Subcutaneous abdominal adipose tissue (tissue), 5 donors: ENCODE data around the gene FMNL3.
"Not testable (repeated sequence)": the region's sequence is repeated elsewhere in the genome, so short reads cannot be mapped to it uniquely, and the experiment has no call there.

Experiments
- H3K27ac ChIP-seq: one replicate; pipeline ENCODE4 v1.7.0; 2013; ENCODE audit warnings: low read depth, mild to moderate bottlenecking, inconsistent platforms, low read length, moderate library complexity
- H3K27me3 ChIP-seq, 5 donors: one replicate each; pipeline ENCODE4 v1.7.0; 2013; ENCODE audit warnings: low read length in 5 of 5, inconsistent platforms in 1 of 5; ENCODE audit not compliant: control insufficient read depth in 5 of 5, insufficient read depth in 4 of 5
- H3K36me3 ChIP-seq, 5 donors: one replicate each; pipeline ENCODE4 v1.7.0; 2013; ENCODE audit warnings: low read length in 5 of 5; ENCODE audit not compliant: control insufficient read depth in 5 of 5, insufficient read depth in 5 of 5
- H3K4me1 ChIP-seq, 5 donors: one replicate each; pipeline ENCODE4 v1.7.0; 2013; ENCODE audit warnings: low read length in 5 of 5, mild to moderate bottlenecking in 3 of 5, moderate library complexity in 1 of 5; ENCODE audit not compliant: control insufficient read depth in 5 of 5, insufficient read depth in 5 of 5
- H3K4me3 ChIP-seq, 5 donors: one replicate each; pipeline ENCODE4 v1.7.0; 2013; ENCODE audit warnings: low read length in 5 of 5, low read depth in 1 of 5
- H3K9ac ChIP-seq, 5 donors: one replicate each; pipeline ENCODE4 v1.7.0; 2013; ENCODE audit warnings: low read length in 5 of 5, mild to moderate bottlenecking in 4 of 5, moderate library complexity in 3 of 5
- H3K9me3 ChIP-seq, 5 donors: one replicate each; pipeline ENCODE4 v1.7.0; 2013; ENCODE audit warnings: low read length in 5 of 5; ENCODE audit not compliant: control insufficient read depth in 5 of 5
- donor health status: healthy.
- donor health status: healthy.
- donor health status: healthy.
- donor health status: healthy.
- donor health status: healthy.

Gene FMNL3

DNA sequence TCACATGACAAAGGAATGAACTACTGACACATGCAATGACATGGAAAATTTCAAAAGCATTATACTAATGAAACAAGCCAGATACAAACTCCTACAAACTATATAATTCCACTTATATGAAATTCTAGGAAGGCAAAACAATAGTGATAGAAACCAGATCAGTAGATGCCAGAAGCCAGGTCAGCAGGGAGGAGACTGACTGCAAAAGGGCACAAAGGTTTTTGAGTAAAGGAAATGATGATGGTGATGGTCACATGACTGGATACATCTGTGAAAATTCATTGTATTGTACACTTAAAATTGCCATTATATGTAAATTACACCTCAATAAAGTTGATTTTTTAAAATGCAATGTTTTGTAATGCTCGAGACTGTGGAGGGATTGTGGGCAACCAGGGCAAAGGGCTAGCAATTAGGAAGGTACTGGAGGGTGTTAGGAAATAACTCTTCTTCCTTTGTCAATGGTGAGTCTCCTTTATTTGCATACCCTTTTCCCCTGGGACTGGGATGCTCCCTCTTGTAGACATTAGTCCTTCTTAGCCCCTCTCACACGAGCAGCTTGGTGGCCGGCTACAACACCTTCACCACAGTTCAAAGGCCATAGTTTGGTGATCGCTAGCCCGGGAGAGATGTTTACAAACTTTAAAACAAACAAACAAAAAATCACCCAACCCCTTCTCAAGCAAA, 90.5 kb downstream of the FMNL3 start:
- H3K9ac ChIP-seq, result no peak overlapping the region
- no peaks in the 10 kb centered on the region for H3K9me3 ChIP-seq
- H3K4me1 ChIP-seq, result peaks cover 2 to 16% (median 8%) of the 10 kb centered on the region in 5 donors
- H3K27ac ChIP-seq, result no peak overlapping the region
- H3K36me3 ChIP-seq, result no peaks in the 10 kb centered on the region
- no peak overlapping the region for H3K4me3 ChIP-seq
- H3K27me3 ChIP-seq, result no peaks in the 10 kb centered on the region

DNA sequence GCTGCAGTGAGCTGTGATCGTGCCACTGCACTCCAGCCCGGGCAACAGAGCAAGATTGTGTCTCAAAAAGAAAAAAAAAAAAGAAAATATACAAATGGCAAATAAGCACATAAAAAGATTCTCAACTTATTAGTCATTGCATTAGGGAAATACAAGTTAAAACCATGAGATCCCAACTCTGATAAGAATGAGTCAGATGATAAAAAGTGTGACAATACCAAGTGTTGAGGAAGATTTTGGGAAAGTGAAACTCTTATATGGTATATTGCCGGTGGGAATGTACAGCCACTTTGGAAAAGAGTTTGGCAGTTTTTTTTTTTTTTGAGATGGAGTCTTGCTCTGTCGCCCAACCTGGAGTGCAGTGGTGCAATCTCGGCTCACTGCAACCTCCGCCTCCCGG, 91.5 kb downstream of the FMNL3 start:
- Histone ChIP-seq H3K9ac (no peak overlapping the region), H3K4me3 (no peak overlapping the region), H3K4me1 (peaks cover 0 to 14% (median 4%) of the 10 kb centered on the region in 5 donors), H3K36me3 (no peaks in the 10 kb centered on the region), H3K27ac (no peak overlapping the region), H3K27me3 (no peaks in the 10 kb centered on the region), H3K9me3 (no peaks in the 10 kb centered on the region)

DNA sequence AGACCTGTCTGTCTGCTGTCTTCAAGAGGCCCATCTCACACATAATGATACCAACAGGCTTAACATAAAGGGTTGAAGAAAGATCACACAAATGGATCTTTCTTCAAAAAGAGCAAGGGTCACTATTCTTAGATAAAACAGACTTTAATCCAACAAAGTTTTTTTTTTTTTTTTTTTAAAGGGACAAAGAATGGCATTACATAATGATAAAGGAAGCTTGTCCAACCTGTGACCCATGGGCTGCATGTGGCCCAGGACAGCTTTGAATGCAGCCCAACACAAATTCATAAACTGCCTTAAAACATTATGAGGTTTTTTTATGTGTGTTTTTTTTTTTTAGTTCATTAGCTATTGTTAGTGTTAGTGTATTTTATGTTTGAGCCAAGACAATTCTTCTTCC, 95.0 kb downstream of the FMNL3 start:
- H3K4me1 ChIP-seq, result peaks cover 4 to 27% (median 18%) of the 10 kb centered on the region in 5 donors
- no peak overlapping the region for H3K9ac ChIP-seq
- H3K36me3 ChIP-seq, result no peaks in the 10 kb centered on the region
- H3K4me3 ChIP-seq, result no peak overlapping the region
- H3K27ac ChIP-seq, result no peak overlapping the region
- H3K9me3 ChIP-seq, result no peaks in the 10 kb centered on the region
- no peaks in the 10 kb centered on the region for H3K27me3 ChIP-seq

DNA sequence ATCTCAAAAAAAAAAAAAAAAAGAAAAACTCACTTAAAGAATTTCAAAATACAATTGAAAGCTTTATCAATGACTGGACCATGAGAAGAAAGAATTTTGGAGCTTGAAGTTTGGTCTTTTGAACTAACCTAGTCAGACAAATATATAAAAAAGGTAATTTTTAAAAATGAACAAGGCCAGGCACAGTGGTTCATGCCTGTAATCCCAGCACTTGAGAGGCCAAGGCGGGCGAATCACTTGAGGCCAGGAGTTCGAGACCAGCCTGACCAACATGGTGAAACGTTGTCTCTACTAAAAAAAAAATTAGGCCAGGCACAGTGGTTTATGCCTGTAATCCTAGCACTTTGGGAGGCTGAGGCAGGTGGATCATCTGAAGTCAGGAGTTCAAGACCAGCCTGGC, 96.4 kb downstream of the FMNL3 start:
- not testable (repeated sequence) for H3K4me3 ChIP-seq, H3K9ac ChIP-seq, H3K9me3 ChIP-seq, H3K27ac ChIP-seq, H3K27me3 ChIP-seq, H3K36me3 ChIP-seq
- H3K4me1 ChIP-seq, result peaks cover 4 to 36% (median 26%) of the 10 kb centered on the region in 5 donors

DNA sequence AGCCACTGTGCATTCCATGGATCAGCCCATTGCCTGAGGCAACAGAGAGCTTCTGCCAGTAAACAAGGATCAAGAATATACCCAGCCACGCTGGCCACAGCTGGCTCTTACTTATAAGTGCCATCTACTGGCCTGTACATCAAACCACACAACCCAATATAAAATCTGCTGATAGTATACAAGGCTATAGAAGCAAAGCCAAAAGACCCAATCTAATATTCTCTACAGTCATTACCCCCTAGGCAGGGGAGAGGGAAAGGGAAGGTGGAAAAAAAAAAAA, 97.4 kb downstream of the FMNL3 start:
- no peaks in the 10 kb centered on the region for H3K9me3 ChIP-seq
- H3K27ac ChIP-seq, result no peak overlapping the region
- H3K36me3 ChIP-seq, result no peaks in the 10 kb centered on the region
- no peaks in the 10 kb centered on the region for H3K27me3 ChIP-seq
- H3K4me1 ChIP-seq, result peaks cover 4 to 36% (median 26%) of the 10 kb centered on the region in 5 donors
- H3K4me3 ChIP-seq, result no peak overlapping the region
- H3K9ac ChIP-seq, result no peak overlapping the region

DNA sequence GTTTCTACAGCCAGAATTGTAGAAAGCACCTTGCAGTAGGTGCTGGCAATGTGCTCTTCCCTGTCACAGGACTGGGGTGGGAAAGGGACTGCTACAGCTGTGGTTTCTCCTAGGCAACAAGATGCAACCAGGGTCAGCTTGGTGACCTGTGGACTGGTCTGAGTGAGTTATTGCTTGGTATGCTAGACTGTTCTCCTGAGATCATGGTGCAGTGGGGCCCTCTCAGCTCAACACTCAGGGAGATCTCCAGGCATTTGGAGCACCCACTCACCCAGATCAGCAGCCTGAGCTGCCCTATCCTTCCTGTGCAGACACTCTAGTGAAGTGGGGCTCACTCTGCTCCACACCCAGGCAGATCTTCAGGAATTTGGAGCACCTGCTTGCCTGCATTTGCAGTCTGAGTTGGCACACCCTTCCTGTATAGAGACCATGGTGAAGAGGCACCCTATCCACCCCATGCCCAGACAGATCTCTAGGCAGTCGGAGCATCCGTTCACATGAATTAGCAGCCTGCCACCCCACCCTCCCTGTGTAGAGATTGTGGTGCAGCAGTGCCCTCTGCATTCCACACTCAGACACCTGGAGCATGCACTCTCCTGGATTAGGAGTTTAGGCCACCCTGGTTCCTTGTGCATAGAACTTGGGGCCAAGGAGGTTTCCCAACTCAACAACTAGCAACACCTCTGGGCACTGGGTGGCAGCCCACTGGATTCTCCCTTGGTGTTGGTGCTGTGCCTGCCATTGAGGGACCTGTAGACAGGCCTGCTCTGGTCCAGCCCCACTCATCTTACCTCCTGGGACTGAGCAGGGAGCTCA, 97.9 kb downstream of the FMNL3 start:
- Histone ChIP-seq H3K4me3 (no peak overlapping the region), H3K36me3 (no peaks in the 10 kb centered on the region), H3K27me3 (no peaks in the 10 kb centered on the region), H3K9ac (no peak overlapping the region), H3K4me1 (peaks cover 4 to 36% (median 26%) of the 10 kb centered on the region in 5 donors), H3K9me3 (no peaks in the 10 kb centered on the region), H3K27ac (no peak overlapping the region)

DNA sequence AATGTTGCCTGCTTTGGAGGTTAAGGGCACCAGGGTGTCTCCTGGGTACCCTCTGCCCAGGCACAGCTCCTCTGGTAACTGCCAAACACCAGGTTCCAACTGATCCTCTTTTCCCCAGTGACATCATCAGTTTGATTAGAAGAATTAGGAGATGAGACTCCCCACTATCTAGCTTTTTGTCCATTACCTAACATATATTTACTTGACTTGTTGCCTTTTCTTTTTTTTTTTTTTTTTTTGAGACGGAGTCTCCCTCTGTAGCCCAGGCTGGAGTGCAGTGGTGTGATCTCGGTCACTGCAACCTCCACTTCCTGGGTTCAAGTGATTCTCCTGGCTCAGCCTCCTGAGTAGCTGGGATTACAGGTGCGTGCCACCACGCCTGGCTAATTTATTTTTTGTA, 101.7 kb downstream of the FMNL3 start, which contains the start of gene FAM186B:
TSS of gene FAM186B (minus strand) at position 101 of the 400 bp plus-strand sequence. CDS start 162 bp downstream, outside the sequence.
- not testable (repeated sequence) for H3K9me3 ChIP-seq, H3K27me3 ChIP-seq, H3K9ac ChIP-seq, H3K4me3 ChIP-seq, H3K36me3 ChIP-seq, H3K27ac ChIP-seq
- peaks cover 4 to 36% (median 26%) of the 10 kb centered on the region in 5 donors for H3K4me1 ChIP-seq

DNA sequence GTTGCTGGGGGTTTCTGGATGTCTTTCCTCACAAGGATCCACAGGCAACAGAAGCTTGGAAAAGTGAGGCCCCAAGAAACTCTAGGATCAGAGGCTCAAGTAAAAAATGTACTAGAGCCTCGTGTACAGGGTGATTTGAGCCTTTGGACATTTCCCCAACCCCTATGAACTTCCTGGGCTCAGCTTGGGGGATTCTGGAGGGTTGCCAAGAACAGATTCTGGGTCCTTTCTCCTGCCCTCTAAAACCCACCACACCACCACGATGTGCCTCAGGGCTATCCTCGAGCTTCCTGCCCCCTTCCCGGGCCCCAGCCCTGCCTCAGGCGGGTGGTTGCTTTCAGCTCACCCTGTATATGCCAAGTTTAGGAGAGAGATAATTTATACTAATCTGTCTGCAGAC, 102.3 kb downstream of the FMNL3 start:
- peaks cover 4 to 36% (median 26%) of the 10 kb centered on the region in 5 donors for H3K4me1 ChIP-seq
- no peaks in the 10 kb centered on the region for H3K27me3 ChIP-seq
- H3K27ac ChIP-seq, result no peak overlapping the region
- H3K36me3 ChIP-seq, result peaks cover 0 to 7% (median 4%) of the 10 kb centered on the region in 5 donors
- H3K9me3 ChIP-seq, result no peaks in the 10 kb centered on the region
- no peak overlapping the region for H3K9ac ChIP-seq
- no peak overlapping the region for H3K4me3 ChIP-seq

DNA sequence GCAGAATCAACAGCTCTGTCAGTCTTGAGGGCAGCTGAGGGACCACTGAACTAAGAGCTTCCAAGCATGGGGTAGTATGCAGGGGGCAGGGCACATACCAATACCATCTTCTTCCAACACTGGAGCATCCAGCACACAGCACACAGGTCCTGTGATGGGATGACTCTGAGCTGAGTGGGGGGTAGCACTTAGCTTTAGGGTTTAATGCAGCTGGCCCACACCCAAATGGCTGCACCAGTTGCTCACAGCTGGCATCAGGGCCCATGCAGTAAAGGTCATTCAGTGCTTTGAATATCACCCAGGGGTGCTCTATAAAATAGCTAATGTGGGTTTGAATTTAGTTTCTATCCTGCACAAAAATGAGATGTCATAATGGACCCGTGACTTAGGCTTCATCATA, 103.5 kb downstream of the FMNL3 start:
- Histone ChIP-seq H3K4me1 (peaks cover 0 to 26% (median 15%) of the 10 kb centered on the region in 5 donors), H3K27me3 (no peaks in the 10 kb centered on the region), H3K27ac (no peak overlapping the region), H3K9ac (no peak overlapping the region), H3K9me3 (no peaks in the 10 kb centered on the region), H3K36me3 (peaks cover 0 to 7% (median 4%) of the 10 kb centered on the region in 5 donors), H3K4me3 (no peak overlapping the region)

DNA sequence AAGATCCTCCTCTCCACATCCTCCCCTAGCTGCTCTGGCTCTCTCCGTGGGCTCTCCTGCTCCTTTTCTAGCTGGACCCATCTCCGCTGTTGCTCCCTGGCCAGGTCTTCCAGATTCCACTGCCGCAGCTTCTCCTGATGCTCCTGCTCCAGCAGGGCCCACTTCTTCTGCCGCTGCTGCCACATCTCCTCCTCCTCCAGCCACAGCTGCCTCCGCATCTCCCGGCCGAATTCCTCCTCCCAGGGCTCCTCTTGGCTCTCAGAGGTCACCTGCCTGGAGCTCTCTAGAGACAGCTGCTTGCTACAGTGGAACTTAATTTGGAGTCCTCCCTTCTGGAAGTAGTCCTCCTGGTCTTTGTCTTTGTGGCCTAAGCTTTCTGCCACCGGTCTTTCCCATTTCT, 107.2 kb downstream of the FMNL3 start:
- no peaks in the 10 kb centered on the region for H3K4me1 ChIP-seq
- no peak overlapping the region for H3K27ac ChIP-seq
- no peak overlapping the region for H3K4me3 ChIP-seq
- H3K27me3 ChIP-seq, result no peaks in the 10 kb centered on the region
- no peak overlapping the region for H3K9ac ChIP-seq
- H3K9me3 ChIP-seq, result no peaks in the 10 kb centered on the region
- peaks cover 0 to 7% (median 5%) of the 10 kb centered on the region in 5 donors for H3K36me3 ChIP-seq
